BJ (cell line): ENCODE data around the gene SH3YL1. TPM values are rescaled to one million over a fixed set of nuclear protein-coding genes. Genes with fewer than 3 reads are reported as not detected.
A peak's percentile ranks its signal among the peaks of the same experiment; 100 is the strongest.

ENCODE experiments used
- CTCF ChIA-PET: fragments of 350-600 bp; formaldehyde crosslinking; extraction: SDS; loops from one replicate; lab custom pipeline; 2021; ENCODE audit warnings: antibody characterized with exemption, inconsistent platforms; lab: Yijun Ruan, JAX
- POLR2A ChIA-PET: fragments of 300-600 bp; sonication (Branson Sonifier 250); formaldehyde crosslinking; extraction: SDS; loops from one replicate; lab custom pipeline; 2021; ENCODE audit warnings: antibody characterized with exemption; lab: Charles Lee
- DNase-seq: peaks from one replicate; pipeline ENCODE4 v3.0.0-alpha.2; 2011; ENCODE audit warnings: low read depth
- H3K27me3 ChIP-seq: 2 replicates; pipeline ENCODE4 v1.6.0; 2011; ENCODE audit warnings: low read length; ENCODE audit not compliant: control insufficient read depth, insufficient read depth
- H3K36me3 ChIP-seq: 2 replicates; pipeline ENCODE4 v1.5.1; 2011; ENCODE audit warnings: low read length; ENCODE audit not compliant: control insufficient read depth, insufficient read depth
- H3K4me3 ChIP-seq: 2 replicates; pipeline ENCODE4 v1.5.1; 2011; ENCODE audit warnings: low read depth, mild to moderate bottlenecking, control low read depth, low read length
- CTCF ChIP-seq: IDR thresholded peaks from 2 replicates; pipeline ENCODE4 v1.5.1; 2011; ENCODE audit warnings: low read depth, mild to moderate bottlenecking, control low read depth, inconsistent platforms, low read length, moderate library complexity; ENCODE audit not compliant: insufficient read depth
- polyA plus RNA-seq: library from polyadenylated mRNA; depleted of rRNA; stranded (reverse); fragments of >200 nt; gene quantifications from 2 replicates; pipeline ENCODE4 v1.2.3, GENCODE V29; 2011

The SH3YL1 gene
- polyA plus RNA-seq, 1 experiment, result 19.0 TPM

- CTCF ChIA-PET, result interaction anchor here (1.0 kb wide), 1 partner anchor 53 kb away, joined by 3 read pairs; no protein-coding TSS in a partner anchor
- Histone ChIP-seq H3K27me3 (no peaks in the 10 kb centered on the region), H3K4me3 (no peak overlapping the region), H3K36me3 (no peaks in the 10 kb centered on the region)
- DNase-seq, result peak; percentile 50
- no peak for TF ChIP-seq CTCF
- POLR2A ChIA-PET, result no interaction called here
Measured at GRCh38 chr2:193141-193671, 70.6 kb downstream of the SH3YL1 start.

- H3K27me3 ChIP-seq, result no peaks in the 10 kb centered on the region
- no peaks in the 10 kb centered on the region for H3K36me3 ChIP-seq
- CTCF ChIA-PET, result no interaction called here
- H3K4me3 ChIP-seq, result no peak overlapping the region
- no peak for TF ChIP-seq CTCF
- no peak for DNase-seq
- POLR2A ChIA-PET, result no interaction called here
Measured at GRCh38 chr2:191311-192190, 72.3 kb downstream of the SH3YL1 start.

- no peak for DNase-seq
- ChIA-PET POLR2A (no interaction called here), CTCF (no interaction called here)
- no peak for TF ChIP-seq CTCF
- Histone ChIP-seq H3K36me3 (no peaks in the 10 kb centered on the region), H3K4me3 (no peak overlapping the region), H3K27me3 (no peaks in the 10 kb centered on the region)
Measured at GRCh38 chr2:187825-188224, 76.0 kb downstream of the SH3YL1 start.

GRCh38 chr2:185221-185620 lies 78.6 kb downstream of the SH3YL1 start:
- no peak for DNase-seq
- Histone ChIP-seq H3K27me3 (no peaks in the 10 kb centered on the region), H3K36me3 (no peaks in the 10 kb centered on the region), H3K4me3 (no peak overlapping the region)
- TF ChIP-seq CTCF, result no peak
- ChIA-PET POLR2A (no interaction called here), CTCF (no interaction called here)

GRCh38 chr2:184695-185094 lies 79.1 kb downstream of the SH3YL1 start:
- H3K27me3 ChIP-seq, result no peaks in the 10 kb centered on the region
- no peak for DNase-seq
- TF ChIP-seq CTCF, result no peak
- H3K36me3 ChIP-seq, result no peaks in the 10 kb centered on the region
- ChIA-PET POLR2A (no interaction called here), CTCF (no interaction called here)
- no peak overlapping the region for H3K4me3 ChIP-seq
